Stimulated activated CD4-positive, alpha-beta T cell treated with anti-CD3 and anti-CD28 coated beads, TNF-alpha, amount 100 ng/mL, for 1 hour (primary cell): Measurements from ENCODE around the gene LIPC.

Source experiments
- DNase-seq, 3 donors: peaks; one replicate each; pipeline ENCODE4 v3.0.0-alpha.2; 2020; ENCODE audit warnings: low read depth in 3 of 3, low spot score in 1 of 3

LIPC gene

DNA sequence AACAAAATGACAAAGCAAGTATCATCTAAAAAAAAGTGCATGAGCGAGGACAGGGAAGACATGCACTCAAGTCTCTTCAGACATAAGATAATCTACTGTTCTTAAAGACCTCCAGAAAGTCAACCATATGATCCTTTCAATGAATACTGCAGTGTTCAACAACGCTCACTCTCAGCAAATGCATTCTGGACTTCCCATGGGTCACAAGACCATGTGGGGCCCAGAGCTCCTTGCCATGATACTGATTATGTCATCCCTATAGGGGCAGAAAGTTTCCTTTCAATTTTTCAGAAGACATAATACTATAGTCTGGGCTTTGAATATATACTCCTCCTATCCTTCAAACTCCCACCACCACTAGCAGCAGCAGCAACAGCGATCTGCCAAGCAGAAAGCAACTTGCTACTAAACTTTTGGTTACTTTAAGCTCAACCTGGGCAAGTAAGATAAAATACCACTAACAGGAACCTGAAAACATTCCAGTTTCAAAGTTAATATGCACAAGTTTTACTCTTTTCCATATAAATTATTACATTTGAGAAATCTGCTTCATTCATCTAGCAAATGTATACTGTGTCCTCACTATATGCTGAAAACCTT lies 174.2 kb downstream of the LIPC start:
- DNase-seq = no peak

- no peak for DNase-seq
Observed at GRCh38 chr15:58606577-58607080, 174.8 kb downstream of the LIPC start.

DNA sequence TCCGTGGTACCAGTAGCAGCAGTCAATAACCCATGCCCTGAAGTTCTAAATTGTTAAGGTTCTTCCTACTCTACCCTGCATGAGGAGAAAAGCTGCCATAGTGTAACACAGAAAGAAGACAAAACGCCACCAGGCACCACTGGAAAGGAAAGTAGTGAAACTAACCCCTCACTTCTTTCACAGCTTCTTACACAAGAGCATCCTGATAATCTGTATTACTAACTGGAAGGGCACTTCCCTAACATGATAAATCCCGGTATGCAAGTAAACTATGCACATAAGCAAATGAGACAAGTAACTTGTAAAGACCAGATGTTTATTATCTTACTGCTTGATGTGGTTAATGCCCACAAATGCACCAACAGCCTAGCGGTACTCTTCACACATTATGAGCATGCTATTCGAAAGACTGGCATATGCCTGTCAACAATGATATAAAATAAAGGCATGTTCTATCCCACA lies 176.4 kb downstream of the LIPC start:
- DNase-seq = no peak

DNA sequence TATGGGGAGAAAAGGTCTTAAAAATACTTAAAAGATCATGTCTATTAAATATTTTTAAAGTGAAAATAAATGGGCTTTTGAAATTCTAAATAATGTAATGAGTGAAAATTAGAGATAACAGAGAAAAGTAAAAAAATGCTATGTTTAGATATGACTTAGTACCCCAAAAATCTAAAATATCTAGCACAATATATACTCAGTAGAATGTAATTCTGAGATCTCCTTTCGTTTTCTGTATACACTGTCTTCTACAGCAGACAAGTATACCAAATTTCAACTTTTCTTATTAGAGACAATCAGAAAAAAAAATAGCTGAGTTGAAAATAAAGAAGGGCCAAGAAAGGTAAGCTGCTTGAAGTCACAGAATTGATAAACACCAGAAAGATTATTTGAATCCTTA lies 176.9 kb downstream of the LIPC start:
- DNase-seq = no peak

DNA sequence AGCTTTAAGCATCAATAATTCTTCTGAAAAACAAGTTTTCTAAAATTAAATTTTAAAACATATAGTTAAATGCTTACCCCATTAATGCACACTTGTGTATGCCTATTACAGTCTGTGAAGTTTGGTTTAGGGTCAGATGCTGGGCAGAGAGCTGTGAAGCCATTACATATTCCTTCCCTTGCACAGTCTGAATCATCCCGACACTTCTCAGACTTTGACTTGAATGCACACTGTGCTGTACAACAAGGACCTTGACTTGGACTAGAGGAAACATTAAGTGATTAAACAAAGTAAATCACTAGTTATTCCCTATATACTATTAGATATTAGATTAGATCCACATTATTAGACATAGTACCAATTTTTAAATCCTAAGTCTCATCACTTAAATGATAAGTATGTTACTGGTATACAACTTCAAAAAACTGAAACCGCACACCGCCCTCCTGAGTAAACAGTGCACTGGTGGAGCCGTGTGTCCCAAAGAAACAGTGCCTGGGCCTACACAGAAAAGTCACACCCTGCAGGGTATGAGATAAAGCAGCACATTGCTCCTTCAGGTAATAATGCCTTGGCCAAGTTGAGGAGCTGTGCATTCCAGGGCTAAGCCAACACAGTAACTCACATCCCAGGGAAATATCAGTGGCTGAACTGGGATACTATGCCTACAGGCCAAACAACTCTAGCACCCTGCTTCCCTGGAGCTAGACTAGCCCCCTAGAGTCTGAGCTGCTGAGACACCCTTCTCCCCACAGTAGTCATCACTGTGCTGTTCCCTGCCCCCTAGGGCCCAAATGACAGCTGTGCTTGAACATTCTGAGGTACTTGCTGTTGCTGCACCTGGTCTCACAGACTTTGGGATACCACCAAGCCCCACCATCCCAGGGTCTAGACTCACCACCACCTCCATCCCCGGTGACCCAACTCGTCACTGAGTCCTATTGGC lies 180.2 kb downstream of the LIPC start:
- no peak for DNase-seq

- DNase-seq = no peak
Observed at GRCh38 chr15:58616171-58616570, 184.4 kb downstream of the LIPC start.
